Stimulated activated naive CD8-positive, alpha-beta T cell treated with anti-CD3 and anti-CD28 coated beads, Interleukin-15, Interleukin-2, amounts not matched to agents 100 U/mL and 50 U/mL, for 24 hours (primary cell): ENCODE data around the gene HNRNPA3.
A peak's percentile ranks its signal among the peaks of the same experiment; 100 is the strongest.
"Not testable (repeated sequence)": the region's sequence is repeated elsewhere in the genome, so short reads cannot be mapped to it uniquely, and the experiment has no call there.

Experiments used
- ATAC-seq: fragments of 150-1000 bp; cut with Tn5 transposase; one replicate; pipeline ENCODE4 v1.10.0; 2021
- DNase-seq: peaks from one replicate; pipeline ENCODE4 v3.0.0; 2021

The HNRNPA3 gene

GRCh38 chr2:177212106-177212890 is at the start of gene HNRNPA3:
HNRNPA3 (plus strand) TSS chr2:177212794; CDS start chr2:177212800, 6 bp downstream.
- DNase-seq (peak; percentile 100), ATAC-seq (peak; percentile 91)

GRCh38 chr2:177164131-177164530 is 48.5 kb upstream of the HNRNPA3 start:
- ATAC-seq (no peak), DNase-seq (no peak)

- DNase-seq (peak; percentile 88), ATAC-seq (peak; percentile 43)
Measured at GRCh38 chr2:177164584-177165052, 48.0 kb upstream of the HNRNPA3 start.

GRCh38 chr2:177165061-177165583 is 47.5 kb upstream of the HNRNPA3 start:
- ATAC-seq: no peak
- peak; percentile 12 for DNase-seq

GRCh38 chr2:177165721-177166711 is 46.6 kb upstream of the HNRNPA3 start:
- DNase-seq: peak; percentile 11

GRCh38 chr2:177169810-177170514 is 42.6 kb upstream of the HNRNPA3 start:
- ATAC-seq: no peak
- DNase-seq: peak; percentile 11

More at GRCh38 chr2:177165721-177166711, 46.6 kb upstream of the HNRNPA3 start:
- peak; percentile 93 for ATAC-seq

- no peak for DNase-seq
- ATAC-seq: no peak
Measured at GRCh38 chr2:177171418-177171865, 41.2 kb upstream of the HNRNPA3 start.

GRCh38 chr2:177172034-177172880 is 40.3 kb upstream of the HNRNPA3 start:
- ATAC-seq (no peak), DNase-seq (no peak)

GRCh38 chr2:177174486-177174885 is 38.1 kb upstream of the HNRNPA3 start:
- ATAC-seq (no peak), DNase-seq (no peak)

GRCh38 chr2:177175917-177176668 is 36.5 kb upstream of the HNRNPA3 start:
- DNase-seq (no peak), ATAC-seq (no peak)

GRCh38 chr2:177178797-177179196 is 33.8 kb upstream of the HNRNPA3 start:
- ATAC-seq (no peak), DNase-seq (no peak)

GRCh38 chr2:177179227-177179626 is 33.4 kb upstream of the HNRNPA3 start:
- ATAC-seq: no peak
- DNase-seq: no peak

GRCh38 chr2:177179671-177180070 is 32.9 kb upstream of the HNRNPA3 start:
- not testable (repeated sequence) for ATAC-seq, DNase-seq

GRCh38 chr2:177180269-177181000 is 32.2 kb upstream of the HNRNPA3 start:
- no peak for DNase-seq

GRCh38 chr2:177183860-177184259 is 28.7 kb upstream of the HNRNPA3 start:
- DNase-seq (no peak), ATAC-seq (no peak)

More at GRCh38 chr2:177180269-177181000, 32.2 kb upstream of the HNRNPA3 start:
- ATAC-seq: no peak

- ATAC-seq: no peak
Measured at GRCh38 chr2:177184606-177185005, 28.0 kb upstream of the HNRNPA3 start.

GRCh38 chr2:177186038-177186437 is 26.6 kb upstream of the HNRNPA3 start:
- ATAC-seq, DNase-seq: not testable (repeated sequence)

More at GRCh38 chr2:177184606-177185005, 28.0 kb upstream of the HNRNPA3 start:
- no peak for DNase-seq

GRCh38 chr2:177187631-177188312 is 24.8 kb upstream of the HNRNPA3 start:
- ATAC-seq (no peak), DNase-seq (no peak)
